Panc1 (cell line): ENCODE data around the gene PALD1. TPM values are rescaled to one million over a fixed set of nuclear protein-coding genes. Genes with fewer than 3 reads are reported as not detected.

Experiments
- ATAC-seq: fragments of 200-7000 bp; cut with Tn5 transposase; 2 replicates; pipeline ENCODE4 v1.9.1; 2020; ENCODE audit warnings: mild to moderate bottlenecking, moderate library complexity
- BruUV-seq: library from RNA; stranded (reverse); fragments of 400-500 nt; replicated peaks from 2 replicates; lab custom pipeline; 2021; lab: Mats Ljungman, UMichigan
- CTCF ChIA-PET: fragments of 300-600 bp; sonication (Branson Sonifier 250); formaldehyde crosslinking; loops from one replicate; lab custom pipeline; 2022; ENCODE audit warnings: antibody characterized with exemption; lab: Charles Lee
- POLR2A ChIA-PET: fragments of 300-600 bp; sonication (Branson Sonifier 250); formaldehyde crosslinking; loops from one replicate; lab custom pipeline; 2022; ENCODE audit warnings: antibody characterized with exemption; lab: Charles Lee
- DNase-seq: peaks from one replicate; pipeline ENCODE4 v3.0.0-alpha.2; 2010; ENCODE audit warnings: low read depth, low spot score
- H3K27ac ChIP-seq: 2 replicates; pipeline ENCODE4 v1.5.1; 2011; ENCODE audit warnings: mild to moderate bottlenecking, low read length, inconsistent platforms
- H3K27me3 ChIP-seq: fragments of 200-500 bp; sonication (Bioruptor generic); 2 replicates; pipeline ENCODE4 v1.6.0; 2014; ENCODE audit warnings: low read length, inconsistent platforms; ENCODE audit not compliant: control insufficient read depth, insufficient read depth
- H3K36me3 ChIP-seq: fragments of 200-500 bp; sonication (Bioruptor generic); 2 replicates; pipeline ENCODE4 v1.5.1; 2014; ENCODE audit warnings: inconsistent platforms, mild to moderate bottlenecking, low read length, moderate library complexity; ENCODE audit not compliant: control insufficient read depth, insufficient read depth
- H3K4me1 ChIP-seq: 2 replicates; pipeline ENCODE4 v1.5.1; 2011; ENCODE audit warnings: inconsistent platforms, mild to moderate bottlenecking, low read length, moderate library complexity; ENCODE audit not compliant: control insufficient read depth, insufficient read depth
- H3K4me3 ChIP-seq, 2 experiments: 2 replicates each; pipeline ENCODE4 v1.5.1; 2011 to 2012; ENCODE audit warnings: low read depth in 2 of 2, low read length in 2 of 2, mild to moderate bottlenecking in 2 of 2, inconsistent platforms in 1 of 2, moderate library complexity in 1 of 2
- H3K9me3 ChIP-seq: fragments of 200-500 bp; sonication (Bioruptor generic); 2 replicates; pipeline ENCODE4 v1.5.1; 2014; ENCODE audit warnings: low read depth, mild to moderate bottlenecking, inconsistent platforms, low read length, moderate library complexity; ENCODE audit not compliant: control insufficient read depth, insufficient read depth
- CTCF ChIP-seq: fragments of 450-650 bp; IDR thresholded peaks from 2 replicates; pipeline ENCODE4 v1.5.1; 2017; ENCODE audit warnings: mild to moderate bottlenecking
- POLR2AphosphoS5 ChIP-seq: IDR thresholded peaks from 2 replicates; pipeline ENCODE4 v1.6.1; 2012; ENCODE audit warnings: mild to moderate bottlenecking, low read depth, low read length, moderate library complexity
- SIN3A ChIP-seq: IDR thresholded peaks from 2 replicates; pipeline ENCODE4 v1.6.1; 2012; ENCODE audit warnings: low read depth, mild to moderate bottlenecking, low read length, moderate library complexity, borderline replicate concordance; ENCODE audit not compliant: insufficient read depth
- TCF7L2 ChIP-seq: IDR thresholded peaks from 2 replicates; pipeline ENCODE4 v1.6.1; 2011; ENCODE audit warnings: mild to moderate bottlenecking, low read depth, low read length, inconsistent platforms
- in situ Hi-C: cut with HindIII; loops from 2 replicates; pipeline ENCODE4 v1.10.0; 2016; ENCODE audit warnings: low sequenced_read_pairs, low pct_unique_long_range_greater_than_20kb
- intact Hi-C: fragments of 100-400 bp; cut with micrococcal nuclease; formaldehyde crosslinking; loops from one replicate; pipeline ENCODE4 v1.10.0; 2022; ENCODE audit not compliant: unreplicated experiment
- total RNA-seq: library from RNA; stranded (reverse); gene quantifications from one replicate; pipeline ENCODE4 v1.2.1, GENCODE V29; 2021; ENCODE audit not compliant: unreplicated experiment
- TF ChIP-seq, protein P1 (sequence below), 2 experiments: IDR thresholded peaks; 2 replicates each; pipeline ENCODE4 v1.6.1; 2011 to 2012; ENCODE audit warnings: low read depth in 2 of 2, control low read depth in 1 of 2, low read length in 1 of 2, mild to moderate bottlenecking in 1 of 2, moderate library complexity in 1 of 2; ENCODE audit not compliant: insufficient read depth in 1 of 2

Gene PALD1
- total RNA-seq, 1 experiment from 2014 or later = 3.0 TPM

GRCh38 chr10:70432561-70433263 is 45.9 kb upstream of the PALD1 start:
- H3K4me1 ChIP-seq = no peaks in the 10 kb centered on the region
- ChIA-PET CTCF (no interaction called here), POLR2A (no interaction called here)
- in situ Hi-C loops (no loop called here), intact Hi-C loops (no loop called here)
- no TSS peak for BruUV-seq
- H3K36me3 ChIP-seq = peaks cover 5% of the 10 kb centered on the region; the same call in 1 of the 2 replicates
- no peak overlapping the region for H3K27ac ChIP-seq
- H3K4me3 ChIP-seq = no peak overlapping the region
- no peak for ATAC-seq
- H3K27me3 ChIP-seq = no peaks in the 10 kb centered on the region
- no peaks in the 10 kb centered on the region for H3K9me3 ChIP-seq
- TF ChIP-seq SIN3A (no peak), TCF7L2 (no peak), POLR2AphosphoS5 (no peak), CTCF (no peak)
- TF ChIP-seq, protein P1, sequence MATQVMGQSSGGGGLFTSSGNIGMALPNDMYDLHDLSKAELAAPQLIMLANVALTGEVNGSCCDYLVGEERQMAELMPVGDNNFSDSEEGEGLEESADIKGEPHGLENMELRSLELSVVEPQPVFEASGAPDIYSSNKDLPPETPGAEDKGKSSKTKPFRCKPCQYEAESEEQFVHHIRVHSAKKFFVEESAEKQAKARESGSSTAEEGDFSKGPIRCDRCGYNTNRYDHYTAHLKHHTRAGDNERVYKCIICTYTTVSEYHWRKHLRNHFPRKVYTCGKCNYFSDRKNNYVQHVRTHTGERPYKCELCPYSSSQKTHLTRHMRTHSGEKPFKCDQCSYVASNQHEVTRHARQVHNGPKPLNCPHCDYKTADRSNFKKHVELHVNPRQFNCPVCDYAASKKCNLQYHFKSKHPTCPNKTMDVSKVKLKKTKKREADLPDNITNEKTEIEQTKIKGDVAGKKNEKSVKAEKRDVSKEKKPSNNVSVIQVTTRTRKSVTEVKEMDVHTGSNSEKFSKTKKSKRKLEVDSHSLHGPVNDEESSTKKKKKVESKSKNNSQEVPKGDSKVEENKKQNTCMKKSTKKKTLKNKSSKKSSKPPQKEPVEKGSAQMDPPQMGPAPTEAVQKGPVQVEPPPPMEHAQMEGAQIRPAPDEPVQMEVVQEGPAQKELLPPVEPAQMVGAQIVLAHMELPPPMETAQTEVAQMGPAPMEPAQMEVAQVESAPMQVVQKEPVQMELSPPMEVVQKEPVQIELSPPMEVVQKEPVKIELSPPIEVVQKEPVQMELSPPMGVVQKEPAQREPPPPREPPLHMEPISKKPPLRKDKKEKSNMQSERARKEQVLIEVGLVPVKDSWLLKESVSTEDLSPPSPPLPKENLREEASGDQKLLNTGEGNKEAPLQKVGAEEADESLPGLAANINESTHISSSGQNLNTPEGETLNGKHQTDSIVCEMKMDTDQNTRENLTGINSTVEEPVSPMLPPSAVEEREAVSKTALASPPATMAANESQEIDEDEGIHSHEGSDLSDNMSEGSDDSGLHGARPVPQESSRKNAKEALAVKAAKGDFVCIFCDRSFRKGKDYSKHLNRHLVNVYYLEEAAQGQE (IDR thresholded peaks at IDR 0.05; ENCODE audit: insufficient read depth in 1 of 2, low read depth in 2 of 2, low read length in 1 of 2) = no peak
- no peak for DNase-seq

DNA sequence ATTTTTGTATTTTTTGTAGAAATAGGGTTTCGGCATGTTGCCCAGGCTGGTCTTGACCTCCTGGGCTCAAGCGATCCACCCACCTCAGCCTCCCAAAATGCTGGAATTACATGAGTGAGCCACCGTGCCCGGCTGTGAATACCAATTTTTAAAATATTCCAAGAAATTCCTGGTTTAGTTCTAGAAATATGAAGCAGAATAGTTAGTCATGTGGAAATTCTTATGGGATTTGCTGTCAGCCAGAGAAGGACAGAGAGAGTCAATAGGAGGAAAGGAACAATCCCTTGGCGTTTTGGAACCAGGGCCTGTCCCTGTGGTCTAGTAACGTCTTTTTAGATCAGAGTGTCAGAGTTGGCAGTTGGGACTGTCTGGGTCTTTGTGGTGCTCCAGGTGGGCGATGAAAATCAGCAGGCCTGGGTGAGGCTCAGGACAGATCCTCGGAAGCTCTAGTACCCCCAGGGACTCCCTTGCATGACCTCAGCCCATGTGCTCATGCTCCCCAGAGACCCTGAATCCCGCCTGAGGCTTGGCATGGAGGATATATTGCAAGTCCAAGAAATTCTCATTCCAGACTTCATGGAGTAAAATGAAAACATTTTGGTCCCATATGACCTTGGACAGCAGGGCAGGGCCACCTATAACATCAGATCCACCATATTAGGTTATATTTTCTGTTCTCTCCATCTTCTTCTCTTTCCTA is 44.8 kb upstream of the PALD1 start:
- no peak for TF ChIP-seq POLR2AphosphoS5
- TF ChIP-seq SIN3A = no peak
- no peak for TF ChIP-seq TCF7L2
- TF ChIP-seq CTCF = no peak; the same call in 1 of the 2 replicates
- TF ChIP-seq, protein P1 (IDR thresholded peaks at IDR 0.05; ENCODE audit: insufficient read depth in 1 of 2, low read depth in 2 of 2, low read length in 1 of 2) = no peak
- Histone ChIP-seq H3K36me3 (no peaks in the 10 kb centered on the region), H3K27ac (no peak overlapping the region), H3K4me1 (no peaks in the 10 kb centered on the region), H3K9me3 (no peaks in the 10 kb centered on the region), H3K27me3 (no peaks in the 10 kb centered on the region), H3K4me3 (no peak overlapping the region)
- intact Hi-C loops (no loop called here), in situ Hi-C loops (no loop called here)
- ATAC-seq (no peak), DNase-seq (no peak)
- CTCF ChIA-PET = interaction anchor here (0.6 kb wide), 1 partner anchor 55 kb away, joined by 6 read pairs; no protein-coding TSS in a partner anchor
- BruUV-seq = no TSS peak
- POLR2A ChIA-PET = interaction anchor here (0.6 to 0.7 kb wide), 2 partner anchors 11 to 258 kb away, joined by 3 to 5 read pairs; no protein-coding TSS in a partner anchor
